ENCODE measurements around the gene GID8.

- TF ChIP-seq CTCF (IDR thresholded peaks at IDR 0.05) (no peak), POLR2A (IDR thresholded peaks at IDR 0.05) (no peak)
Measured at GRCh38 chr20:62901891-62902290, 36.1 kb upstream of the GID8 start.
